BJ (cell line): ENCODE measurements around the gene TMCO5A. TPM values are rescaled to one million over a fixed set of nuclear protein-coding genes. Genes with fewer than 3 reads are reported as not detected.
A peak's percentile ranks its signal among the peaks of the same experiment; 100 is the strongest.

Experiments
- CTCF ChIA-PET: fragments of 350-600 bp; formaldehyde crosslinking; extraction: SDS; loops from one replicate; lab custom pipeline; 2021; ENCODE audit warnings: antibody characterized with exemption, inconsistent platforms; lab: Yijun Ruan, JAX
- POLR2A ChIA-PET: fragments of 300-600 bp; sonication (Branson Sonifier 250); formaldehyde crosslinking; extraction: SDS; loops from one replicate; lab custom pipeline; 2021; ENCODE audit warnings: antibody characterized with exemption; lab: Charles Lee
- DNase-seq: peaks from one replicate; pipeline ENCODE4 v3.0.0-alpha.2; 2011; ENCODE audit warnings: low read depth
- H3K27me3 ChIP-seq: 2 replicates; pipeline ENCODE4 v1.6.0; 2011; ENCODE audit warnings: low read length; ENCODE audit not compliant: control insufficient read depth, insufficient read depth
- H3K36me3 ChIP-seq: 2 replicates; pipeline ENCODE4 v1.5.1; 2011; ENCODE audit warnings: low read length; ENCODE audit not compliant: control insufficient read depth, insufficient read depth
- H3K4me3 ChIP-seq: 2 replicates; pipeline ENCODE4 v1.5.1; 2011; ENCODE audit warnings: low read depth, mild to moderate bottlenecking, control low read depth, low read length
- polyA plus RNA-seq: library from polyadenylated mRNA; depleted of rRNA; stranded (reverse); fragments of >200 nt; gene quantifications from 2 replicates; pipeline ENCODE4 v1.2.3, GENCODE V29; 2011
- TF ChIP-seq, protein P1 (sequence below): IDR thresholded peaks from 2 replicates; pipeline ENCODE4 v1.5.1; 2011; ENCODE audit warnings: low read depth, mild to moderate bottlenecking, control low read depth, inconsistent platforms, low read length, moderate library complexity; ENCODE audit not compliant: insufficient read depth

Gene TMCO5A
- polyA plus RNA-seq, 1 experiment = not detected

DNA sequence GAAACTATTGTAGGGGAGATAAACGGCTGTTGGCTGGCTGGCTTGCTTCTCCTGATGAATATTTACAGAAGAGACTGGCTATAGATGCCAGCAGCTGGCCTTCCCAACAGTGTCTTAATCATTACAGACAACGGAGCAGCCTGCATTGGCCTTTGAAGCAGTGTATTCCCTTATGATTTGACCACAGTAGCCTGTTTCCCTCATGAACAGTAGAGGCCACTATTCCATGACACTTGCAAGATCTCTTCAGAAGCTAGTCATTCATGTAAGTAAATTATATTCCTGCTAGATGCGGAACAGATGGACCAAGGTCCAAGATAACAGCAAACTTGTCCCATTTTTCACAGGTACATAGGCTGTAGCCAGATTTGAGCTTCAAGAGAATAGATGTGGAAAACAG is 47.3 kb downstream of the TMCO5A start:
- ChIA-PET POLR2A (no interaction called here), CTCF (interaction anchor here (1.3 to 1.6 kb wide), 6 partner anchors 9 to 437 kb away, joined by 3 to 11 read pairs (median 4); no protein-coding TSS in a partner anchor)
- no peak overlapping the region for H3K4me3 ChIP-seq
- no peaks in the 10 kb centered on the region for H3K36me3 ChIP-seq
- TF ChIP-seq, protein P1, sequence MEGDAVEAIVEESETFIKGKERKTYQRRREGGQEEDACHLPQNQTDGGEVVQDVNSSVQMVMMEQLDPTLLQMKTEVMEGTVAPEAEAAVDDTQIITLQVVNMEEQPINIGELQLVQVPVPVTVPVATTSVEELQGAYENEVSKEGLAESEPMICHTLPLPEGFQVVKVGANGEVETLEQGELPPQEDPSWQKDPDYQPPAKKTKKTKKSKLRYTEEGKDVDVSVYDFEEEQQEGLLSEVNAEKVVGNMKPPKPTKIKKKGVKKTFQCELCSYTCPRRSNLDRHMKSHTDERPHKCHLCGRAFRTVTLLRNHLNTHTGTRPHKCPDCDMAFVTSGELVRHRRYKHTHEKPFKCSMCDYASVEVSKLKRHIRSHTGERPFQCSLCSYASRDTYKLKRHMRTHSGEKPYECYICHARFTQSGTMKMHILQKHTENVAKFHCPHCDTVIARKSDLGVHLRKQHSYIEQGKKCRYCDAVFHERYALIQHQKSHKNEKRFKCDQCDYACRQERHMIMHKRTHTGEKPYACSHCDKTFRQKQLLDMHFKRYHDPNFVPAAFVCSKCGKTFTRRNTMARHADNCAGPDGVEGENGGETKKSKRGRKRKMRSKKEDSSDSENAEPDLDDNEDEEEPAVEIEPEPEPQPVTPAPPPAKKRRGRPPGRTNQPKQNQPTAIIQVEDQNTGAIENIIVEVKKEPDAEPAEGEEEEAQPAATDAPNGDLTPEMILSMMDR = peak; percentile 58
- no peaks in the 10 kb centered on the region for H3K27me3 ChIP-seq
- no peak for DNase-seq

DNA sequence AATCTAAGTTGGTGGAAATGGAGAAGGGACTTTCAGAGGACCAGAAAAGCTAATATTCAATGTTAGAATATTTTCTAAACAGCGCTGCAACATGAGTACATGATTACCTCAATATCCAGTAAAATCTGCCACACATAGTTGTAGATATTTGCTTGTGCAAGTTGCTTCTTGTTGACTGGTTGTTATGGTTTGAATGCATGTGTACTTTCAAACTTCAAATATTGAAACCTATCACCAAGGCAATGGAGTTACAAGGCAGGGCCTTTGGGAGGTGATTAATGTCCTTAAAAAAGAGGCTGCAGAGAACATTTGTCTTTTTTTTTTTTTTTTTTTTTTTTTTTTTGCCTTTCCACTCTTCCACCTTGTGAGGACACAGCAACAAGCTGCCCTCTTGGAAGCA is 49.9 kb downstream of the TMCO5A start:
- no peak for DNase-seq
- TF ChIP-seq, protein P1 = no peak
- CTCF ChIA-PET = interaction anchor here (0.6 to 0.8 kb wide), 2 partner anchors 11 to 109 kb away, joined by 3 to 4 read pairs; no protein-coding TSS in a partner anchor
- POLR2A ChIA-PET = interaction anchor here (0.6 kb wide), 1 partner anchor 337 kb away, joined by 4 read pairs; no protein-coding TSS in a partner anchor
- Histone ChIP-seq H3K27me3 (no peaks in the 10 kb centered on the region), H3K4me3 (no peak overlapping the region), H3K36me3 (no peaks in the 10 kb centered on the region)

DNA sequence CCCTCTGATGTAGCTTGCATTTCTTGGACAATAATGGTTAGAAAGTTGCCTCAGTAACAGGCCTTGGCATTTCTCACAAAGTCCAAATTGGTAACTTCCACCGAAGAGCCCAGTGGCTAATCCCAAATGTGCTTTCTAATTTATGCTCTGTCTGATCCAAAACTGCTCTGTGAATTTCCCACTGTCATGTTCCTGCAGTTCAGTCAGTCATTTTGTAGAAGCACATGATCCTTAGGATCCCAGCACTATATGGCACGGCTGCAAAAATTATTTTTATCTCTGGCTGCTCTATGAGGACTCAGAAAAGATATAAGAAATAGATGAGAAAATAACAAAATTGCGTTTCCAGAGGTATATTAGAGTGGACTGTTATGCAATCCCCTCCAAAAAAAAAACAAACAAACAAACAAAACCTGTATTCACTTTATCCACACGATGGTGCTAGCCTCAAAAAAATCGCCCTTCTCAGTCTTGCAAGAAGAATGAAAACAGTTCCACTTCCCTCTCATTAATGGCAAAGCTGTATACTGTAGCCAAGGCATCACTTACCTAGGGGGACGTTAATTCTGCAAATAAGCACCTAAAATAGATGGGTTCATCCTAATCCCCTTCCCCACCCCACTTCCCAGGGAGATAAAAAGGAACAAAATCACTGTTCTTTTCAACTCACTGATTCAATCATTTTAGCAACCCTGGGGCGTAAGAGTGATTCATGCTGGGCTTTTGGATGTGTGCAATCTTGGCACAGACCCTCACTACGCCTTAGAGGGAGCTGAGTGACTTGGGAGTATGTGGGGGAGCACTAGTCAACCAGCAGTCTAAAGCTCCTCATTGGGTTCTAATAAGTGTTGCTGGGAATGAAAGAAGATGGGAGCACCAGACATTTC is 61.3 kb downstream of the TMCO5A start:
- TF ChIP-seq, protein P1 = peak; percentile 60
- ChIA-PET POLR2A (no interaction called here), CTCF (interaction anchor here (0.7 to 6.4 kb wide), 29 partner anchors 11 to 700 kb away, joined by 3 to 61 read pairs (median 3); partner anchors contain the start of gene SPRED1)
- no peak overlapping the region for H3K4me3 ChIP-seq
- peak; percentile 24 for DNase-seq
- H3K27me3 ChIP-seq = peaks cover 2% of the 10 kb centered on the region
- no peaks in the 10 kb centered on the region for H3K36me3 ChIP-seq
